Body of pancreas (tissue), 4 donors: ENCODE measurements around the gene AGAP1. TPM values are rescaled to one million over a fixed set of nuclear protein-coding genes. Genes with fewer than 3 reads are reported as not detected.

Experiments
- ATAC-seq: fragments of 150-250 bp; one replicate; pipeline ENCODE4 v1.9.1; 2016
- DNase-seq, 4 donors: peaks; one replicate each; pipeline ENCODE4 v3.0.0-alpha.2; 2019
- H3K27ac ChIP-seq, 4 donors: fragments of 200-600 bp; sonication (generic); 1 replicate in 3 of 4; 2 replicates in 1 of 4; pipeline versions ENCODE4 v1.5.1 to v1.6.1; 2016 to 2019; ENCODE audit warnings: mild to moderate bottlenecking in 1 of 4, mixed read lengths in 1 of 4, moderate library complexity in 1 of 4
- H3K27me3 ChIP-seq, 2 donors: fragments of 200-600 bp; sonication (generic); one replicate each; pipeline ENCODE4 v1.6.0; 2016; ENCODE audit warnings: mild to moderate bottlenecking in 1 of 2
- H3K36me3 ChIP-seq, 2 donors: fragments of 200-600 bp; sonication (generic); replicated peaks in 1 of 2; 2 replicates each; pipeline ENCODE4 v1.5.1; 2016; ENCODE audit warnings: low read depth in 2 of 2; ENCODE audit not compliant: insufficient read depth in 1 of 2
- H3K4me1 ChIP-seq: fragments of 200-600 bp; sonication (generic); one replicate; pipeline ENCODE4 v1.6.0; 2016
- H3K4me3 ChIP-seq, 2 donors: fragments of 200-600 bp; sonication (generic); 1 replicate in 1 of 2; 2 replicates in 1 of 2; pipeline ENCODE4 v1.5.1; 2016 to 2019
- H3K9me3 ChIP-seq, 3 donors: fragments of 200-600 bp; sonication (generic); 1 replicate in 2 of 3; 2 replicates in 1 of 3; pipeline ENCODE4 v1.5.1; 2016
- POLR2A ChIP-seq, 3 donors: fragments of 450-650 bp; IDR thresholded peaks; one replicate each; pipeline ENCODE4 v1.6.1; 2016; ENCODE audit warnings: antibody characterized with exemption in 3 of 3, mild to moderate bottlenecking in 2 of 3
- WGBS, 2 donors: methylation state at CpG; one replicate each; pipeline ENCODE4 v1.1.5; 2017; 5-methylcytosine and 5-hydroxymethylcytosine counted together
- intact Hi-C: fragments of 100-400 bp; cut with DNase I; formaldehyde crosslinking; loops from one replicate; pipeline ENCODE4 v1.15.1; 2023
- total RNA-seq, 2 donors: library from RNA; depleted of rRNA; stranded (reverse); fragments of >200 nt; gene quantifications; one replicate each; pipeline ENCODE4 v1.1.0, GENCODE V29; 2016
- TF ChIP-seq, protein P1 (sequence below), 7 experiments: fragments of 450-650 bp in 4 of 7; fragments of 200-600 bp in 3 of 7; sonication (generic) in 3 of 7; IDR thresholded peaks; one replicate each; pipeline ENCODE4 v1.5.1; 2016 to 2019; ENCODE audit warnings: antibody characterized with exemption in 7 of 7

Gene AGAP1
- total RNA-seq, 2 donors from 2014 or later = 21.3 to 32.6 TPM

DNA sequence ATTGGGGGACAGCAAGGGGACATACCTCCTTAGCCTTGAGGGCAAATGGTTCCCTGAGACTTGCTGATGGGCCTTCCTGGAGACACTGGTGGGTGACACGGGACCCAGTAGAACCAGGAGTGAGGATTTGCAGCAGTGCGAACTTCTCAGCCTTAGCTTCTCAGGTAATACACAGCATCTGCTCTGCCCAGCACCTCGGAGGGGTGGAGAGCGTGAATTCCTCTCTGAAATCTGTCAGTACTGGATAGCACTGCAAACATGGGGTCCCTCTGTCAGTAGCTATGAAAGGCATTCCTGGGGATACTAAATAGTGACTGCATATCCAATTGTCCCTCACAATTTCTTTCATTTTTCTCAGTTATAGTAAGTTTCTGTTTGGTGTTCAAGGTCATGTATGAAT is 522.7 kb downstream of the AGAP1 start:
- Histone ChIP-seq H3K4me1 (no peaks in the 10 kb centered on the region), H3K27me3 (no peaks in the 10 kb centered on the region), H3K4me3 (no peak overlapping the region), H3K27ac (no peak overlapping the region), H3K9me3 (no peaks in the 10 kb centered on the region), H3K36me3 (no peaks in the 10 kb centered on the region)
- TF ChIP-seq POLR2A (IDR thresholded peaks at IDR 0.05) = no peak
- TF ChIP-seq, protein P1, sequence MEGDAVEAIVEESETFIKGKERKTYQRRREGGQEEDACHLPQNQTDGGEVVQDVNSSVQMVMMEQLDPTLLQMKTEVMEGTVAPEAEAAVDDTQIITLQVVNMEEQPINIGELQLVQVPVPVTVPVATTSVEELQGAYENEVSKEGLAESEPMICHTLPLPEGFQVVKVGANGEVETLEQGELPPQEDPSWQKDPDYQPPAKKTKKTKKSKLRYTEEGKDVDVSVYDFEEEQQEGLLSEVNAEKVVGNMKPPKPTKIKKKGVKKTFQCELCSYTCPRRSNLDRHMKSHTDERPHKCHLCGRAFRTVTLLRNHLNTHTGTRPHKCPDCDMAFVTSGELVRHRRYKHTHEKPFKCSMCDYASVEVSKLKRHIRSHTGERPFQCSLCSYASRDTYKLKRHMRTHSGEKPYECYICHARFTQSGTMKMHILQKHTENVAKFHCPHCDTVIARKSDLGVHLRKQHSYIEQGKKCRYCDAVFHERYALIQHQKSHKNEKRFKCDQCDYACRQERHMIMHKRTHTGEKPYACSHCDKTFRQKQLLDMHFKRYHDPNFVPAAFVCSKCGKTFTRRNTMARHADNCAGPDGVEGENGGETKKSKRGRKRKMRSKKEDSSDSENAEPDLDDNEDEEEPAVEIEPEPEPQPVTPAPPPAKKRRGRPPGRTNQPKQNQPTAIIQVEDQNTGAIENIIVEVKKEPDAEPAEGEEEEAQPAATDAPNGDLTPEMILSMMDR (IDR thresholded peaks at IDR 0.05) = no peak
- intact Hi-C loops = no loop called here
- 88 to 93% methylated on average over 4 of the region's 4 CpGs for WGBS, 2 donors
- ATAC-seq (no peak), DNase-seq (no peak)

DNA sequence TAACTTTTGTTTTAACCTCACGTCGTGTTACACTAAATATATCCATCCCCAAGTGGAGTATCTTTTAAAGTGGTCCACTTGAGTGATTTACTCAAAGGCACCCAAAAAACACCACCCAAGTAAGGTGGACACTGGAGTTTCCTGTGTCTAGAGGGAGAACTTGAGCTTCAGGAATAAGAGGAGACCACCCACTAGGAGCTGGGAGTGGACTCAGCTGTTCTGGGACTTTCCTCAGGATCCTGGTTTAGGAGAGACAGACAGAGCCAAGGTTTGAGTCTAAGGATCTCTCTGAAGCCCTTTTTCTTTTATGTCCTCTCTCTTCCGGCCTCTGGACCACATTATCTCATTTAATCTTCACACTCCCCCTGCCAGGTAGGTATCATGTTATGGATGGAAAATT is 523.6 kb downstream of the AGAP1 start:
- TF ChIP-seq, protein P1 (IDR thresholded peaks at IDR 0.05) = no peak
- no peak for TF ChIP-seq POLR2A (IDR thresholded peaks at IDR 0.05)
- DNase-seq (no peak), ATAC-seq (no peak)
- Histone ChIP-seq H3K9me3 (no peaks in the 10 kb centered on the region), H3K27ac (no peak overlapping the region), H3K27me3 (no peaks in the 10 kb centered on the region), H3K4me1 (no peaks in the 10 kb centered on the region), H3K4me3 (no peak overlapping the region), H3K36me3 (no peaks in the 10 kb centered on the region)
- intact Hi-C loops = no loop called here
- 81 to 91% methylated on average over 3 of the region's 3 CpGs for WGBS, 2 donors

DNA sequence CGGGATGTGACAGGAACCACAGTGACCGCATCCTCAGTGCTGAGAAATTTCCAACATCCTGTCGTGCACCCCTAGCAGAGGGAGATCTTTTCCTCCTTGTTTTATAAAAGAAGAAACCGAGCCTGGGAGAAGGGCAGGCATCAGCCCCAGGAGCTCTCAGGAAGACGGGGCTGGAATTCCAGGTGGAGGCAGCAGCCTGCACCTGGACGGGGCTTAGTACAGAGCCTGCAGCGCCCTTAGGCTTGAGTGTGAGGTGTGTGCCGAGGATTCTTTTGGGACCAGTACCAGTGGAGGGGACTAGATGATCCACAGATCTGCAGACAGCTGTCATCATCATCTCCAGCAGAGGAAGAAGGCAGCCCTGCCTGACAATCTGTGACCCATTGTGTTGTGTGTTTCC is 525.6 kb downstream of the AGAP1 start:
- 95 to 96% methylated on average over 8 of the region's 8 CpGs for WGBS, 2 donors
- H3K27ac ChIP-seq = no peak overlapping the region
- H3K4me3 ChIP-seq = no peak overlapping the region
- TF ChIP-seq POLR2A (IDR thresholded peaks at IDR 0.05) = no peak
- TF ChIP-seq, protein P1 (IDR thresholded peaks at IDR 0.05) = no peak
- H3K9me3 ChIP-seq = no peaks in the 10 kb centered on the region
- no peaks in the 10 kb centered on the region for H3K27me3 ChIP-seq
- no peaks in the 10 kb centered on the region for H3K4me1 ChIP-seq
- no peak for DNase-seq
- H3K36me3 ChIP-seq = no peaks in the 10 kb centered on the region
- intact Hi-C loops = no loop called here
- no peak for ATAC-seq

DNA sequence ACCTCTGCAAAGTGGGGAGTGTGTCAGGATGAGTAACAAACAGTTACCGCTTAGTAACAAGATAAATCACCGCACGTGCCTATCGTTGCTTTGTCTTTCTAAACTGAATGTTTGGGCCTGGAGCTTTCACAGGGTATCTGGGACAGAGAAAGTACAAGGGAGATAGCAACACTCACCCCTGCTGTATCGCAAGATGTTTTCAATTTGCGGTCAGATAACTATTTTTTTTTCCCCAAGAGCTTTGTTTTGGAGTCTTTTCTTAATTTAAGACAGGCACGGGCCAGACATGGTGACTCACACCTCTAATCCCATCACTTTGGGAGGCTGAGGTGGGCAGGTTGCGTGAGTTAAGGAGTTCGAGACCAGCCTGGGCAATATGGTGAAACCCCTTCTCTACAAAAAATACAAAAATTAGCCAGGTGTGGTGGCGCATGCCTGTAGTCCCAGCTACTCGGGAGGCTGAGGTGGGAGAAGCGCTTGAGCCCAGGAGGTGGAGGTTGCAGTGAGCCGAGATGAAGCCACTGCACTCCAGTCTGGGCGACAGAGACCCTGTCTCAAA is 527.7 kb downstream of the AGAP1 start:
- DNase-seq (no peak), ATAC-seq (no peak)
- no peaks in the 10 kb centered on the region for H3K4me1 ChIP-seq
- H3K27me3 ChIP-seq = no peaks in the 10 kb centered on the region
- 91 to 99% methylated on average over 14 of the region's 14 CpGs for whole genome bisulfite sequencing, 2 donors
- intact Hi-C loops = no loop called here
- TF ChIP-seq POLR2A (IDR thresholded peaks at IDR 0.05) = no peak
- TF ChIP-seq, protein P1 (IDR thresholded peaks at IDR 0.05) = no peak
- no peak overlapping the region for H3K27ac ChIP-seq
- H3K9me3 ChIP-seq = no peaks in the 10 kb centered on the region
- H3K36me3 ChIP-seq = no peaks in the 10 kb centered on the region
- no peak overlapping the region for H3K4me3 ChIP-seq

DNA sequence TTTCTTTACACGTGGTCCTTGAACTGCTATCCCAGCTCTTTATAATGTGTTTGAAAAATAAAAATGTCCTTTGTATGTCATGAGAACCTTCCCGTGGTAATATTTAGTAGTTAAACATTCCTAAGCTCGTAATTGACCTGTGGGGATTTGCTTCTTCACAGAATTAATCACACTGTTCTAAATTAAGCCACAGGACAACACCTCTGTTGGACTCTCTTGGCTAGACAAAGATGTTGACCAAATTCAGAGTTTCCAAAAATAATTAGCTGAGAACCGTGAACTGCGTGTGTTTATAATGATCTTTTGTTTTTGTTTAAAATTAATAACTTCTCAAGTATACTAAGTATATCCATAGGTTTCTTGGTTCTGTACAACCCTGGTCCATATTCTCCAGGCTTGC is 528.3 kb downstream of the AGAP1 start:
- ATAC-seq (no peak), DNase-seq (no peak)
- Histone ChIP-seq H3K27me3 (no peaks in the 10 kb centered on the region), H3K4me1 (no peaks in the 10 kb centered on the region), H3K4me3 (no peak overlapping the region), H3K9me3 (no peaks in the 10 kb centered on the region), H3K27ac (no peak overlapping the region), H3K36me3 (no peaks in the 10 kb centered on the region)
- TF ChIP-seq POLR2A (IDR thresholded peaks at IDR 0.05) = no peak
- TF ChIP-seq, protein P1 (IDR thresholded peaks at IDR 0.05) = no peak
- intact Hi-C loops = no loop called here
- 83 to 84% methylated on average over 5 of the region's 5 CpGs for WGBS, 2 donors
